Spleen (tissue), 7 donors: ENCODE results near the gene SPDYA.

Experiments used
- CTCF ChIP-seq, 11 experiments: fragments of 200-600 bp in 7 of 11; fragments of 450-650 bp in 4 of 11; sonication (generic) in 4 of 11; IDR thresholded peaks in 8 of 11; conservative IDR thresholded peaks in 3 of 11; 1 replicate in 7 of 11; 2 replicates in 4 of 11; pipeline versions ENCODE4 v1.4.0 to v1.8.0; 2016 to 2021; ENCODE audit warnings: antibody characterized with exemption in 11 of 11, inconsistent platforms in 4 of 11, mild to moderate bottlenecking in 1 of 11
- POLR2A ChIP-seq, 3 donors: fragments of 450-650 bp; IDR thresholded peaks; one replicate each; pipeline ENCODE4 v1.5.1; 2017; ENCODE audit warnings: antibody characterized with exemption in 3 of 3, mild to moderate bottlenecking in 1 of 3
- POLR2AphosphoS5 ChIP-seq, 3 donors: sonication (generic); formaldehyde crosslinking; IDR thresholded peaks; one replicate each; pipeline ENCODE4 v1.5.1; 2017; ENCODE audit warnings: antibody characterized with exemption in 3 of 3
- donor health status: DM: no; HTN: no; CAD: no; lungs with moderate emphysema.
- donor health status: DM: no; HTN: no; CAD: no.
- donor health status: DM: no; HTN: no; CAD: no.

- TF ChIP-seq CTCF (IDR thresholded peaks at IDR 0.05 in 8 of 11, conservative IDR thresholded peaks at IDR 0.05 in 3 of 11) (no peak), POLR2A (IDR thresholded peaks at IDR 0.05) (no peak), POLR2AphosphoS5 (IDR thresholded peaks at IDR 0.05) (no peak)
Measured at GRCh38 chr2:28767337-28767736, 43.3 kb upstream of the SPDYA start.
